ENCODE data around the gene STAG2. TPM values are rescaled to one million over a fixed set of nuclear protein-coding genes. Genes with fewer than 3 reads are reported as not detected.

Gene STAG2
- total and polyA plus RNA-seq, 8 donors, result 11.1 to 175 (median 26.1) TPM

- intact Hi-C loops (cut with DNase I; ENCODE audit: low total_unique reads), result no loop called here
- Histone ChIP-seq H3K36me3 (no peaks in the 10 kb centered on the region), H3K27ac (no peak overlapping the region), H3K4me1 (peaks cover 0 to 36% (median 13%) of the 10 kb centered on the region in 4 donors), H3K9me3 (no peaks in the 10 kb centered on the region), H3K27me3 (no peaks in the 10 kb centered on the region), H3K4me3 (no peak overlapping the region)
- WGBS, 5 donors, result 45 to 62% (median 56%) methylated on average over 1 of the region's 1 CpG
- DNase-seq, result no peak
- TF ChIP-seq POLR2AphosphoS5 (IDR thresholded peaks at IDR 0.05), result no peak
- no peak for TF ChIP-seq POLR2A (IDR thresholded peaks at IDR 0.05)
- TF ChIP-seq CTCF (IDR thresholded peaks at IDR 0.05), result no peak
- TF ChIP-seq EP300 (IDR thresholded peaks at IDR 0.05), result no peak
Measured at GRCh38 chrX:123989235-123989634, 27.7 kb downstream of the STAG2 start.

GRCh38 chrX:123990169-123990568, 28.7 kb downstream of the STAG2 start:
- peak overlapping the region in 1 of 5 donors; percentile 10 for H3K27ac ChIP-seq
- H3K9me3 ChIP-seq, result no peaks in the 10 kb centered on the region
- H3K27me3 ChIP-seq, result no peaks in the 10 kb centered on the region
- H3K4me3 ChIP-seq, result no peak overlapping the region
- no peak for DNase-seq
- H3K36me3 ChIP-seq, result no peaks in the 10 kb centered on the region
- TF ChIP-seq EP300 (IDR thresholded peaks at IDR 0.05) (no peak), CTCF (IDR thresholded peaks at IDR 0.05) (no peak), POLR2A (IDR thresholded peaks at IDR 0.05) (no peak), POLR2AphosphoS5 (IDR thresholded peaks at IDR 0.05) (no peak)
- intact Hi-C loops (cut with DNase I; ENCODE audit: low total_unique reads), result no loop called here
- peaks cover 0 to 36% (median 13%) of the 10 kb centered on the region in 4 donors for H3K4me1 ChIP-seq
- 77 to 97% (median 90%) methylated on average over 1 to 2 of the region's 2 CpGs for WGBS, 5 donors

GRCh38 chrX:123990602-123991001, 29.1 kb downstream of the STAG2 start:
- no peaks in the 10 kb centered on the region for H3K9me3 ChIP-seq
- no peak for DNase-seq
- no peak overlapping the region for H3K4me3 ChIP-seq
- TF ChIP-seq POLR2AphosphoS5 (IDR thresholded peaks at IDR 0.05) (no peak), POLR2A (IDR thresholded peaks at IDR 0.05) (no peak), CTCF (IDR thresholded peaks at IDR 0.05) (no peak), EP300 (IDR thresholded peaks at IDR 0.05) (no peak)
- no peaks in the 10 kb centered on the region for H3K27me3 ChIP-seq
- WGBS, 5 donors, result 41 to 66% (median 48%) methylated on average over 3 of the region's 3 CpGs
- no peaks in the 10 kb centered on the region for H3K36me3 ChIP-seq
- intact Hi-C loops (cut with DNase I; ENCODE audit: low total_unique reads), result no loop called here
- H3K4me1 ChIP-seq, result peaks cover 0 to 36% (median 11%) of the 10 kb centered on the region in 4 donors
- H3K27ac ChIP-seq, result peak overlapping the region in 1 of 5 donors; percentile 10

GRCh38 chrX:123993326-123993725, 31.8 kb downstream of the STAG2 start:
- H3K27me3 ChIP-seq, result no peaks in the 10 kb centered on the region
- H3K36me3 ChIP-seq, result no peaks in the 10 kb centered on the region
- TF ChIP-seq CTCF (IDR thresholded peaks at IDR 0.05), result no peak
- no peak for DNase-seq
- H3K4me1 ChIP-seq, result peaks cover 0 to 34% (median 10%) of the 10 kb centered on the region in 4 donors
- no peak overlapping the region for H3K27ac ChIP-seq
- no peaks in the 10 kb centered on the region for H3K9me3 ChIP-seq
- no peak overlapping the region for H3K4me3 ChIP-seq
- intact Hi-C loops (cut with DNase I; ENCODE audit: low total_unique reads), result no loop called here
- 89 to 100% (median 100%) methylated on average over 1 of the region's 1 CpG for WGBS, 5 donors

Measured in stomach (tissue), 9 donors.